ENCODE data around the gene SHROOM2. TPM values are rescaled to one million over a fixed set of nuclear protein-coding genes. Genes with fewer than 3 reads are reported as not detected.

SHROOM2 gene
- total RNA-seq, 1 experiment from 2014 or later: 8.5 TPM

Other genes with a start within 250 kb of the SHROOM2 start
- gene GPR143, start 20.6 kb upstream of the SHROOM2 start, total RNA-seq (2014; rRNA removed; shearing (Covaris generic)): 2.6 and 3.9 TPM in 2 replicates
- gene CLDN34, start 180.9 kb downstream of the SHROOM2 start, total RNA-seq (2014; rRNA removed; shearing (Covaris generic)): not detected in 2 replicates